CD4-positive, alpha-beta T cell (primary cell): Measurements from ENCODE around the gene GLTP. TPM values are rescaled to one million over a fixed set of nuclear protein-coding genes. Genes with fewer than 3 reads are reported as not detected.

Experiments used
- ATAC-seq: fragments of 200-7000 bp; cut with Tn5 transposase; one replicate; pipeline ENCODE4 v1.10.0; 2022; ENCODE audit warnings: mild to moderate bottlenecking; ENCODE audit not compliant: poor library complexity
- CTCF ChIA-PET: fragments of 350-600 bp; sonication (Branson Sonifier 250); formaldehyde crosslinking; loops from one replicate; lab custom pipeline; 2021; ENCODE audit warnings: antibody characterized with exemption, inconsistent platforms; lab: Charles Lee
- POLR2A ChIA-PET: fragments of 350-600 bp; sonication (Branson Sonifier 250); formaldehyde crosslinking; loops from one replicate; lab custom pipeline; 2021; ENCODE audit warnings: antibody characterized with exemption, inconsistent platforms; lab: Charles Lee
- DNase-seq, 14 experiments: peaks; one replicate each; pipeline ENCODE4 v3.0.0-alpha.2; 2013 to 2020; ENCODE audit warnings: mixed read lengths in 2 of 14
- H3K27ac ChIP-seq, 2 donors: one replicate each; pipeline versions ENCODE4 v1.5.1 to v1.7.0; 2013; ENCODE audit warnings: low read length in 2 of 2, low read depth in 1 of 2, mild to moderate bottlenecking in 1 of 2
- H3K27me3 ChIP-seq, 2 experiments: 1 replicate in 1 of 2; 2 replicates in 1 of 2; pipeline versions ENCODE4 v1.6.1 to v1.7.0; 2013; ENCODE audit warnings: low read length in 2 of 2, control low read depth in 1 of 2, mild to moderate bottlenecking in 1 of 2, moderate library complexity in 1 of 2; ENCODE audit not compliant: insufficient read depth in 2 of 2, control insufficient read depth in 1 of 2
- H3K36me3 ChIP-seq: one replicate; pipeline ENCODE4 v1.6.1; 2013; ENCODE audit warnings: low read length, control low read depth; ENCODE audit not compliant: insufficient read depth
- H3K4me1 ChIP-seq: one replicate; pipeline ENCODE4 v1.6.1; 2013; ENCODE audit warnings: low read length, control low read depth; ENCODE audit not compliant: insufficient read depth
- H3K4me3 ChIP-seq: one replicate; pipeline ENCODE4 v1.5.1; 2013; ENCODE audit warnings: mild to moderate bottlenecking, low read length, moderate library complexity
- H3K9me3 ChIP-seq, 2 experiments: 1 replicate in 1 of 2; 2 replicates in 1 of 2; pipeline versions ENCODE4 v1.6.1 to v1.7.0; 2013; ENCODE audit warnings: low read length in 2 of 2, mild to moderate bottlenecking in 2 of 2, control low read depth in 1 of 2, moderate library complexity in 1 of 2; ENCODE audit not compliant: control insufficient read depth in 1 of 2, insufficient read depth in 1 of 2
- H3K27ac Mint-ChIP-seq: one replicate; pipeline ENCODE4 v1.8.0; 2020; ENCODE audit warnings: mixed read lengths
- H3K27me3 Mint-ChIP-seq: one replicate; pipeline ENCODE4 v1.8.0; 2021; ENCODE audit warnings: mixed read lengths
- H3K36me3 Mint-ChIP-seq: one replicate; pipeline ENCODE4 v1.8.0; 2021; ENCODE audit warnings: low read depth, mixed read lengths
- H3K4me1 Mint-ChIP-seq: one replicate; pipeline ENCODE4 v1.8.0; 2021; ENCODE audit warnings: low read depth, mixed read lengths
- H3K4me3 Mint-ChIP-seq: one replicate; pipeline ENCODE4 v1.8.0; 2020; ENCODE audit warnings: mild to moderate bottlenecking, mixed read lengths
- H3K9me3 Mint-ChIP-seq: one replicate; pipeline ENCODE4 v1.8.0; 2020; ENCODE audit warnings: mixed read lengths
- intact Hi-C, 2 experiments: fragments of 100-400 bp; cut with DNase I in 1 of 2; cut with micrococcal nuclease in 1 of 2; formaldehyde crosslinking; loops; one replicate each; pipeline versions ENCODE4 v1.15.1 to v1.9.0; 2023 to 2025; cut with DNase I, micrococcal nuclease
- total RNA-seq, 174 experiments: library from RNA in 2 of 174; stranded (reverse) in 2 of 174; gene quantifications; one replicate each; pipeline ENCODE4 v1.2.3 and lab custom pipeline; 2021 to 2026
- TF ChIP-seq, protein P1 (sequence below): fragments of 200-600 bp; IDR thresholded peaks from one replicate; pipeline ENCODE4 v1.8.0; 2022; ENCODE audit warnings: antibody characterized with exemption, mild to moderate bottlenecking

The GLTP gene
- total RNA-seq, 2 experiments from 2014 or later: 24.8 to 25.2 TPM

DNA sequence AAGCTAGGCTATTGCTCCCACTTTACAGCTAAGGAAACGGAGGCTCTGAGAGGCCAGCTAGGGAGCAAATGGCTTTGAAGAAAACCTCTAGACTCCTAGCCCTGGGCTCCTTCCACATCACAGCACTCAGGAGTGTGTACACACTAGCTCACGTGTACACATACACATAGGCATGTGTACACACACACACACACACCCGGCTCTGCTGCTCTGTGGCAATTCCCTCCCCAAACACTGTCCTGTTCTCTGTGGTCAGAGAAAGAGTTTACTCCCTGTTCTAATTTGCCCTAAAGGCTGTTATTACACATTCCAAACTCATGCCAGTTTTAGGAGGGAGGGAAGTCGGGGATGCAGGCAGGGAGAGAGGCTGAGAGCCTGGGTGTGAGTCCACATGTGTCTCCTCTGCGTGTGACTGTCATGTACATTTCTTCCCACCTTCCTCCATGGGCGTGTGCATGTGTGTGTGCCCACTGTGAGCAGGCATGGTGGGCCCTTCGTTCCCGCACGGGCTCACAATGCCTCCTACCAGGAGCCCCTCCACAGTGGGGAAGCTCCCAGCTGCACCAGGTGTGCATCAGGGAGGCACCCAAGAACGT is 61.3 kb downstream of the GLTP start:
- peaks cover 8% of the 10 kb centered on the region for H3K27me3 Mint-ChIP-seq
- intact Hi-C loops: no loop called here
- Histone ChIP-seq H3K27ac (no peak overlapping the region), H3K36me3 (no peaks in the 10 kb centered on the region), H3K4me3 (no peak overlapping the region), H3K9me3 (no peaks in the 10 kb centered on the region), H3K4me1 (no peaks in the 10 kb centered on the region), H3K27me3 (no peaks in the 10 kb centered on the region)
- ATAC-seq: no peak
- H3K4me1 Mint-ChIP-seq: no peaks in the 10 kb centered on the region
- no peak overlapping the region for H3K4me3 Mint-ChIP-seq
- ChIA-PET CTCF (no interaction called here), POLR2A (no interaction called here)
- TF ChIP-seq, protein P1, sequence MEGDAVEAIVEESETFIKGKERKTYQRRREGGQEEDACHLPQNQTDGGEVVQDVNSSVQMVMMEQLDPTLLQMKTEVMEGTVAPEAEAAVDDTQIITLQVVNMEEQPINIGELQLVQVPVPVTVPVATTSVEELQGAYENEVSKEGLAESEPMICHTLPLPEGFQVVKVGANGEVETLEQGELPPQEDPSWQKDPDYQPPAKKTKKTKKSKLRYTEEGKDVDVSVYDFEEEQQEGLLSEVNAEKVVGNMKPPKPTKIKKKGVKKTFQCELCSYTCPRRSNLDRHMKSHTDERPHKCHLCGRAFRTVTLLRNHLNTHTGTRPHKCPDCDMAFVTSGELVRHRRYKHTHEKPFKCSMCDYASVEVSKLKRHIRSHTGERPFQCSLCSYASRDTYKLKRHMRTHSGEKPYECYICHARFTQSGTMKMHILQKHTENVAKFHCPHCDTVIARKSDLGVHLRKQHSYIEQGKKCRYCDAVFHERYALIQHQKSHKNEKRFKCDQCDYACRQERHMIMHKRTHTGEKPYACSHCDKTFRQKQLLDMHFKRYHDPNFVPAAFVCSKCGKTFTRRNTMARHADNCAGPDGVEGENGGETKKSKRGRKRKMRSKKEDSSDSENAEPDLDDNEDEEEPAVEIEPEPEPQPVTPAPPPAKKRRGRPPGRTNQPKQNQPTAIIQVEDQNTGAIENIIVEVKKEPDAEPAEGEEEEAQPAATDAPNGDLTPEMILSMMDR: no peak
- H3K9me3 Mint-ChIP-seq: no peaks in the 10 kb centered on the region
- H3K27ac Mint-ChIP-seq: no peak overlapping the region
- DNase-seq: no peak
- H3K36me3 Mint-ChIP-seq: no peaks in the 10 kb centered on the region

GRCh38 chr12:109818253-109818652 is 62.1 kb downstream of the GLTP start:
- ChIA-PET POLR2A (no interaction called here), CTCF (no interaction called here)
- intact Hi-C loops: no loop called here
- no peak overlapping the region for H3K27ac Mint-ChIP-seq
- ATAC-seq (no peak), DNase-seq (no peak)
- H3K36me3 Mint-ChIP-seq: no peaks in the 10 kb centered on the region
- Histone ChIP-seq H3K36me3 (no peaks in the 10 kb centered on the region), H3K4me1 (no peaks in the 10 kb centered on the region), H3K9me3 (no peaks in the 10 kb centered on the region), H3K27me3 (no peaks in the 10 kb centered on the region), H3K27ac (no peak overlapping the region), H3K4me3 (no peak overlapping the region)
- TF ChIP-seq, protein P1: no peak
- H3K9me3 Mint-ChIP-seq: no peaks in the 10 kb centered on the region
- peaks cover 8% of the 10 kb centered on the region for H3K27me3 Mint-ChIP-seq
- H3K4me3 Mint-ChIP-seq: no peak overlapping the region
- no peaks in the 10 kb centered on the region for H3K4me1 Mint-ChIP-seq

GRCh38 chr12:109817627-109818231 is 62.6 kb downstream of the GLTP start:
- no peak overlapping the region for H3K4me3 Mint-ChIP-seq
- Histone ChIP-seq H3K27me3 (no peaks in the 10 kb centered on the region), H3K4me1 (no peaks in the 10 kb centered on the region), H3K9me3 (no peaks in the 10 kb centered on the region), H3K4me3 (no peak overlapping the region), H3K27ac (no peak overlapping the region), H3K36me3 (no peaks in the 10 kb centered on the region)
- no peak overlapping the region for H3K27ac Mint-ChIP-seq
- no peaks in the 10 kb centered on the region for H3K9me3 Mint-ChIP-seq
- peaks cover 8% of the 10 kb centered on the region for H3K27me3 Mint-ChIP-seq
- H3K36me3 Mint-ChIP-seq: no peaks in the 10 kb centered on the region
- TF ChIP-seq, protein P1: no peak
- ChIA-PET CTCF (no interaction called here), POLR2A (no interaction called here)
- DNase-seq (no peak), ATAC-seq (no peak)
- H3K4me1 Mint-ChIP-seq: no peaks in the 10 kb centered on the region
- intact Hi-C loops: no loop called here
